Activated T-helper 9 cell treated with anti-CD3 and anti-CD28 coated beads, Interleukin-2, amount 50 U/mL, for 16 hours (primary cell): ENCODE data around the gene MACO1.

ENCODE experiments used
- DNase-seq: peaks from one replicate; pipeline ENCODE4 v3.0.0-alpha.2; 2020; ENCODE audit warnings: low read depth

Gene MACO1

GRCh38 chr1:25524568-25525360 is 94.1 kb downstream of the MACO1 start:
- DNase-seq: no peak

GRCh38 chr1:25525361-25525688 is 94.6 kb downstream of the MACO1 start:
- no peak for DNase-seq

- no peak for DNase-seq
These were observed 96.1 kb downstream of the MACO1 start for GRCh38 chr1:25526753-25527152.

GRCh38 chr1:25527226-25527846 is 96.6 kb downstream of the MACO1 start:
- no peak for DNase-seq

GRCh38 chr1:25527946-25528595 is 97.4 kb downstream of the MACO1 start:
- no peak for DNase-seq

- DNase-seq: no peak
These were observed 98.3 kb downstream of the MACO1 start for GRCh38 chr1:25528881-25529517.

GRCh38 chr1:25529518-25530185 is 99.0 kb downstream of the MACO1 start:
- no peak for DNase-seq

- no peak for DNase-seq
These were observed 99.7 kb downstream of the MACO1 start for GRCh38 chr1:25530186-25531081.

- DNase-seq: no peak
These were observed 100.4 kb downstream of the MACO1 start for GRCh38 chr1:25531082-25531461.

GRCh38 chr1:25532970-25533369 is 102.3 kb downstream of the MACO1 start:
- DNase-seq: no peak

GRCh38 chr1:25533775-25534409 is 103.2 kb downstream of the MACO1 start:
- no peak for DNase-seq

GRCh38 chr1:25534410-25534788 is 103.7 kb downstream of the MACO1 start:
- DNase-seq: no peak

- DNase-seq: no peak
These were observed 105.4 kb downstream of the MACO1 start for GRCh38 chr1:25536124-25536523.

GRCh38 chr1:25537153-25537831 is 106.6 kb downstream of the MACO1 start:
- no peak for DNase-seq

- DNase-seq: no peak
These were observed 107.6 kb downstream of the MACO1 start for GRCh38 chr1:25538191-25538767.

- DNase-seq: no peak
These were observed 110.1 kb downstream of the MACO1 start for GRCh38 chr1:25540750-25541342.

GRCh38 chr1:25541425-25541824 is 110.7 kb downstream of the MACO1 start:
- no peak for DNase-seq

- DNase-seq: no peak
These were observed 111.4 kb downstream of the MACO1 start for GRCh38 chr1:25541889-25542658.

- DNase-seq: no peak
These were observed 112.3 kb downstream of the MACO1 start for GRCh38 chr1:25543005-25543424.
